ENCODE data around the gene FAF1. TPM values are rescaled to one million over a fixed set of nuclear protein-coding genes. Genes with fewer than 3 reads are reported as not detected.

The FAF1 gene
- total and polyA plus RNA-seq, 2 of the 8 experiments (the other 6 are each of a cell fraction or from before 2014, with no cell fraction given): 10.8 to 65.9 TPM

DNA sequence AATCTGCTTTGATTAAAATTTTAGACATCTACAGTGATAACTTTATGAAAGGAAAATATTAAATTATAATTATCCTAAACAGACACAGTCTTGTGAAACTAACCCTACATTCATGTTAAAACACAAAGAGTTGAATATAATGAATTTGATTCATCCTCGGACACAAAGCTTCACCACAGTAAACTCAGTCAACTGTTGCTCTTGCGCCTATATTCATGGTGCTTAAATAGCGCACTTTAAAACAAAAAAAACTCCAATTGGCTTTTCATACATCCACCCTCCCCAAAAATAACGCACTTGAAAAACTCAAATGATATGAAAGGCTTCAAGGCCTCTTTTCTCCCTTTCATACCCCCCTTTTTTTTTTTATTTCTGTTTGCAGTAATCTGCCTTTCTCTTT is 260.3 kb downstream of the FAF1 start:
- Histone ChIP-seq H4K5ac (ENCODE audit: insufficient read length, low read depth, low read length) (peak overlapping the region; percentile 81), H3K14ac (ENCODE audit: insufficient read length) (no peak overlapping the region), H2AFZ (ENCODE audit: low read length) (no peak overlapping the region), H2BK20ac (ENCODE audit: low read length) (no peak overlapping the region), H3K23me2 (ENCODE audit: low read depth, low read length) (no peaks in the 10 kb centered on the region), H4K91ac (replicated peaks; ENCODE audit: insufficient read length, low read length) (peak overlapping the region; percentile 26), H3K56ac (replicated peaks; ENCODE audit: insufficient read length, low read depth, low read length) (peak overlapping the region; percentile 18), H3K4me3 (ENCODE audit: extremely low read depth in 1 of 4, insufficient read depth in 2 of 4, low read depth in 3 of 4, low read length in 4 of 4) (peak overlapping the region in 1 of 4 experiments; percentile 49; a peak in 2 of 8 replicates), H3K79me2 (ENCODE audit: control insufficient read depth in 1 of 2, insufficient read depth in 2 of 2, low read length in 2 of 2) (no peaks in the 10 kb centered on the region), H4K8ac (ENCODE audit: extremely low read depth, insufficient read depth, low read length) (no peak overlapping the region), H2AK5ac (ENCODE audit: low read depth, low read length) (no peak overlapping the region), H3K79me1 (ENCODE audit: low read depth, low read length) (no peaks in the 10 kb centered on the region), H3K23ac (ENCODE audit: insufficient read length) (no peak overlapping the region), H3K4me1 (replicated peaks in 1 of 4; ENCODE audit: control insufficient read depth in 3 of 4, insufficient read depth in 4 of 4, low read length in 3 of 4) (peaks cover 0 to 30% (median 4%) of the 10 kb centered on the region in 4 experiments; a peak in 3 of 7 replicates), H3K18ac (ENCODE audit: extremely low read depth, low read length) (peak overlapping the region; percentile 2; the same call in 1 of the 2 replicates), H3K9me3 (ENCODE audit: insufficient read depth in 2 of 2, low read depth in 1 of 2, low read length in 1 of 2) (no peaks in the 10 kb centered on the region), H3K27ac (ENCODE audit: low read depth, low read length) (peak overlapping the region; percentile 11; the same call in 1 of the 2 replicates), H2BK12ac (ENCODE audit: low read depth, low read length) (no peak overlapping the region), H3K36me3 (ENCODE audit: control insufficient read depth in 2 of 4, insufficient read depth in 4 of 4, low read length in 3 of 4) (no peaks in the 10 kb centered on the region), H3K9ac (replicated peaks in 1 of 4; ENCODE audit: extremely low read depth in 1 of 4, low read depth in 3 of 4, low read length in 3 of 4) (no peak overlapping the region), H2BK5ac (ENCODE audit: low read depth, low read length) (peak overlapping the region; percentile 55; the same call in 1 of the 2 replicates), H2BK15ac (ENCODE audit: low read length) (no peak overlapping the region), H3K27me3 (replicated peaks in 1 of 4; ENCODE audit: control insufficient read depth in 3 of 4, extremely low read depth in 1 of 4, insufficient read depth in 3 of 4, low read length in 3 of 4) (no peaks in the 10 kb centered on the region), H3K4ac (replicated peaks; ENCODE audit: insufficient read length, low read depth, low read length) (no peak overlapping the region), H3K4me2 (ENCODE audit: insufficient read depth in 1 of 2, low read depth in 2 of 2, low read length in 2 of 2) (peak overlapping the region; percentile 55 to 56), H4K20me1 (replicated peaks in 1 of 2; ENCODE audit: control insufficient read depth in 1 of 2, insufficient read depth in 2 of 2, low read length in 2 of 2) (no peaks in the 10 kb centered on the region), H2BK120ac (replicated peaks; ENCODE audit: low read depth, low read length) (peak overlapping the region; percentile 75)
- ChIA-PET POLR2A (ENCODE audit: partially characterized antibody) (interaction anchor here (1.1 to 1.6 kb wide), 4 partner anchors 23 to 82 kb away, joined by 3 to 6 read pairs (median 4); no protein-coding TSS in a partner anchor), CTCF (ENCODE audit: partially characterized antibody) (interaction anchor here (0.6 to 7.9 kb wide), 4 partner anchors 9 to 79 kb away, joined by 3 to 87 read pairs (median 5); no protein-coding TSS in a partner anchor)
- DNase-seq (ENCODE audit: low read depth in 1 of 2, low spot score in 2 of 2) (no peak), FAIRE-seq (no peak)
- 0% methylated on average over 4 of the region's 4 CpGs; no CpG with 5 or more reads in 1 of the 2 experiments for WGBS, 2 experiments (ENCODE audit: extremely low coverage in 1 of 2, insufficient coverage in 1 of 2, insufficient read length in 1 of 2, insufficient replicate concordance in 2 of 2, low coverage in 1 of 2, low lambda C conversion rate in 2 of 2, missing lambda C conversion rate in 1 of 2)
- TF ChIP-seq SAP30 (IDR thresholded peaks at IDR 0.05; ENCODE audit: insufficient read depth, insufficient replicate concordance, low read length) (no peak), JUN (IDR thresholded peaks at IDR 0.05; ENCODE audit: low read depth, low read length) (no peak), CHD2 (IDR thresholded peaks at IDR 0.05; ENCODE audit: low read length) (no peak), CHD1 (IDR thresholded peaks at IDR 0.05; ENCODE audit: low read depth, low read length) (no peak), BRCA1 (IDR thresholded peaks at IDR 0.05; ENCODE audit: low read depth, low read length) (no peak), RXRA (IDR thresholded peaks at IDR 0.05; ENCODE audit: insufficient read depth, low read depth, low read length) (no peak), SP4 (IDR thresholded peaks at IDR 0.05; ENCODE audit: low read length) (no peak)

Data from H1 (cell line).